Body of pancreas (tissue), 4 donors: ENCODE results near the gene ECE2.

Experiments
- POLR2A ChIP-seq, 3 donors: fragments of 450-650 bp; IDR thresholded peaks; one replicate each; pipeline ENCODE4 v1.6.1; 2016; ENCODE audit warnings: antibody characterized with exemption in 3 of 3, mild to moderate bottlenecking in 2 of 3
- TF ChIP-seq, protein P1 (sequence below), 7 experiments: fragments of 450-650 bp in 4 of 7; fragments of 200-600 bp in 3 of 7; sonication (generic) in 3 of 7; IDR thresholded peaks; one replicate each; pipeline ENCODE4 v1.5.1; 2016 to 2019; ENCODE audit warnings: antibody characterized with exemption in 7 of 7

DNA sequence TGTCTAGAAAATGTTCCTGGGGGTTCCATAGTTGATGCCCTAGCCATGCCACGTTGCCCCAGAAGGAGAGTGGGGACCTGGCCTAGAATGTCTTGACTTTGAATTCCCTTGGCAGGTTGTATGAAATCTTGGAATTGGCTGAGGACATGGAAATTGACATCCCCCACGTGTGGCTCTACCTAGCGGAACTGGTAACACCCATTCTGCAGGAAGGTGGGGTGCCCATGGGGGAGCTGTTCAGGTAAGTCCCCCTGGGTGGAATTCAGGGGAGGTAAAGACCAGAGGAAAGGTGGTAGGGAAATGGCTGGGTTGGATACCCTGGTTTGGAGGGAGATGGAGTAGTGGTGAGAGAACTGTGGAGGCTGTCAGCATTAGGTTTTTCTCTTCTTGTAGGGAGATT, 52.7 kb downstream of the ECE2 start:
- no peak for TF ChIP-seq POLR2A (IDR thresholded peaks at IDR 0.05)
- TF ChIP-seq, protein P1, sequence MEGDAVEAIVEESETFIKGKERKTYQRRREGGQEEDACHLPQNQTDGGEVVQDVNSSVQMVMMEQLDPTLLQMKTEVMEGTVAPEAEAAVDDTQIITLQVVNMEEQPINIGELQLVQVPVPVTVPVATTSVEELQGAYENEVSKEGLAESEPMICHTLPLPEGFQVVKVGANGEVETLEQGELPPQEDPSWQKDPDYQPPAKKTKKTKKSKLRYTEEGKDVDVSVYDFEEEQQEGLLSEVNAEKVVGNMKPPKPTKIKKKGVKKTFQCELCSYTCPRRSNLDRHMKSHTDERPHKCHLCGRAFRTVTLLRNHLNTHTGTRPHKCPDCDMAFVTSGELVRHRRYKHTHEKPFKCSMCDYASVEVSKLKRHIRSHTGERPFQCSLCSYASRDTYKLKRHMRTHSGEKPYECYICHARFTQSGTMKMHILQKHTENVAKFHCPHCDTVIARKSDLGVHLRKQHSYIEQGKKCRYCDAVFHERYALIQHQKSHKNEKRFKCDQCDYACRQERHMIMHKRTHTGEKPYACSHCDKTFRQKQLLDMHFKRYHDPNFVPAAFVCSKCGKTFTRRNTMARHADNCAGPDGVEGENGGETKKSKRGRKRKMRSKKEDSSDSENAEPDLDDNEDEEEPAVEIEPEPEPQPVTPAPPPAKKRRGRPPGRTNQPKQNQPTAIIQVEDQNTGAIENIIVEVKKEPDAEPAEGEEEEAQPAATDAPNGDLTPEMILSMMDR (IDR thresholded peaks at IDR 0.05) = no peak
